Measurements from ENCODE around the gene F5. TPM values are rescaled to one million over a fixed set of nuclear protein-coding genes. Genes with fewer than 3 reads are reported as not detected.

F5 gene
- polyA plus RNA-seq, 3 donors = 6.5 to 14.5 (median 7.1) TPM

DNA sequence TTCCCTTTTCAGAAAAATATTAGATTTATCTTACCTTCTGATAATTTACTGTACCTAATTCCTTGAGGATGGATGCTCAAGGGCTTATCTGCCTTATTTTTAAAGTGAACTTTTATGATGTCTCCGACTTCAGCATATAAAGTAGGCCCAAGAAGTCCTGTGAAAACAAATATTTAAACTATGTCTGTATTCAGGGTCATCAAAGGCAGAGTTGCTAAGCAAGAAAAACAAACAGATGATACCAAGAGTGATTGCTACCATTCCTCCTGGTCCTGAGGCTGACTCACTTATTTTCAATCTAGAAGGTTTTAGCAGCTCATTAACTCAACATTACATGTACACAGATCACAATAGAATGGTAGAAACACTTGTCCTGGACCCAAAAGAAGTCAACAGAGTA is 14.1 kb downstream of the F5 start:
- H3K27me3 ChIP-seq (ENCODE audit: control insufficient read depth in 2 of 2, insufficient read depth in 2 of 2, low read length in 2 of 2) = no peaks in the 10 kb centered on the region
- peaks cover 0 to 8% (median 3%) of the 10 kb centered on the region in 3 donors for H3K27me3 Mint-ChIP-seq (ENCODE audit: low read depth in 3 of 3)
- peaks cover 28 to 80% of the 10 kb centered on the region in 2 donors for H3K36me3 ChIP-seq (replicated peaks in 1 of 2; ENCODE audit: control insufficient read depth in 1 of 2, insufficient read depth in 2 of 2, low read length in 2 of 2)
- no peaks in the 10 kb centered on the region for H3K79me2 ChIP-seq (ENCODE audit: insufficient read depth, low read length)
- no peaks in the 10 kb centered on the region for H3K4me1 ChIP-seq (ENCODE audit: control insufficient read depth in 1 of 2, insufficient read depth in 2 of 2, low read length in 2 of 2)
- H3K9me3 ChIP-seq (replicated peaks in 1 of 2; ENCODE audit: control insufficient read depth in 1 of 2, insufficient read depth in 1 of 2, low read length in 2 of 2) = no peaks in the 10 kb centered on the region
- peaks cover 59 to 64% of the 10 kb centered on the region in 2 donors for H3K36me3 Mint-ChIP-seq
- H3K9ac ChIP-seq (ENCODE audit: insufficient read depth, low read length, poor library complexity, severe bottlenecking) = no peak overlapping the region
- intact Hi-C loops (cut with micrococcal nuclease) = no loop called here
- TF ChIP-seq, protein P1, sequence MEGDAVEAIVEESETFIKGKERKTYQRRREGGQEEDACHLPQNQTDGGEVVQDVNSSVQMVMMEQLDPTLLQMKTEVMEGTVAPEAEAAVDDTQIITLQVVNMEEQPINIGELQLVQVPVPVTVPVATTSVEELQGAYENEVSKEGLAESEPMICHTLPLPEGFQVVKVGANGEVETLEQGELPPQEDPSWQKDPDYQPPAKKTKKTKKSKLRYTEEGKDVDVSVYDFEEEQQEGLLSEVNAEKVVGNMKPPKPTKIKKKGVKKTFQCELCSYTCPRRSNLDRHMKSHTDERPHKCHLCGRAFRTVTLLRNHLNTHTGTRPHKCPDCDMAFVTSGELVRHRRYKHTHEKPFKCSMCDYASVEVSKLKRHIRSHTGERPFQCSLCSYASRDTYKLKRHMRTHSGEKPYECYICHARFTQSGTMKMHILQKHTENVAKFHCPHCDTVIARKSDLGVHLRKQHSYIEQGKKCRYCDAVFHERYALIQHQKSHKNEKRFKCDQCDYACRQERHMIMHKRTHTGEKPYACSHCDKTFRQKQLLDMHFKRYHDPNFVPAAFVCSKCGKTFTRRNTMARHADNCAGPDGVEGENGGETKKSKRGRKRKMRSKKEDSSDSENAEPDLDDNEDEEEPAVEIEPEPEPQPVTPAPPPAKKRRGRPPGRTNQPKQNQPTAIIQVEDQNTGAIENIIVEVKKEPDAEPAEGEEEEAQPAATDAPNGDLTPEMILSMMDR (IDR thresholded peaks at IDR 0.05) = no peak
- H3K4me3 Mint-ChIP-seq = no peak overlapping the region
- no peaks in the 10 kb centered on the region for H3K4me1 Mint-ChIP-seq
- DNase-seq = no peak
- H3K4me3 ChIP-seq (replicated peaks in 1 of 3; ENCODE audit: low read depth in 2 of 3, low read length in 3 of 3) = no peak overlapping the region
- H2AFZ ChIP-seq (ENCODE audit: insufficient read depth, low read depth, low read length, poor library complexity, severe bottlenecking) = no peak overlapping the region
- no peak overlapping the region for H3K27ac ChIP-seq (ENCODE audit: low read depth in 1 of 2, low read length in 2 of 2)
- H3K9me3 Mint-ChIP-seq = peaks cover 0 to 2% (median 0%) of the 10 kb centered on the region in 7 donors
- WGBS (ENCODE audit: insufficient coverage) = no CpG with 5 or more reads among the region's 1 CpG
- peaks cover 4% of the 10 kb centered on the region for H4K20me1 ChIP-seq (ENCODE audit: insufficient read depth, low read length)
- no peak overlapping the region for H3K4me2 ChIP-seq (replicated peaks; ENCODE audit: extremely low read depth, low read length, poor library complexity, severe bottlenecking)
- no peak overlapping the region for H3K27ac Mint-ChIP-seq

DNA sequence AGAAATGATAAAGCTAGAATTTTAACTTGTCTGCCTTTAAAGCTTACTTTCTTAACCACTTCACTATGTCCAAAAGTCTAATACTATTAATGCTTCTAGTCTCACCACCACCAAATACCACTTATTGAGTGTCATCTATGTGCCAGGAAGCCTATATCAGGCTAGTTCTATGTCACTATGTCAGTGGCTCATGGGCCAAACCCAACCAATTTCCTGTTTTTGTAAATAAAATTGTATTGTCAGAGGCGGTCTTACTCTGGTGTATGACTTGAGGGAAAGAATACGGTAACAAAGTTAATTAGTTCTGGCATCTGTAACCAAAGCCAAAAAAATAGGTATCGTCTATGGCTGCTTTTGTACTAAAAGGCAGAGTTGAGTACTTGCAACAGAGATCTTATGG is 14.8 kb downstream of the F5 start:
- no peak overlapping the region for H3K4me2 ChIP-seq (replicated peaks; ENCODE audit: extremely low read depth, low read length, poor library complexity, severe bottlenecking)
- Mint-ChIP-seq H3K9me3 (peaks cover 0 to 2% (median 0%) of the 10 kb centered on the region in 7 donors), H3K27ac (no peak overlapping the region), H3K36me3 (peaks cover 59 to 65% of the 10 kb centered on the region in 2 donors), H3K4me1 (no peaks in the 10 kb centered on the region), H3K4me3 (no peak overlapping the region), H3K27me3 (ENCODE audit: low read depth in 3 of 3) (peaks cover 0 to 7% (median 3%) of the 10 kb centered on the region in 3 donors)
- TF ChIP-seq, protein P1 (IDR thresholded peaks at IDR 0.05) = no peak
- no peak for DNase-seq
- no peaks in the 10 kb centered on the region for H3K9me3 ChIP-seq (replicated peaks in 1 of 2; ENCODE audit: control insufficient read depth in 1 of 2, insufficient read depth in 1 of 2, low read length in 2 of 2)
- no peak overlapping the region for H3K27ac ChIP-seq (ENCODE audit: low read depth in 1 of 2, low read length in 2 of 2)
- no peak overlapping the region for H2AFZ ChIP-seq (ENCODE audit: insufficient read depth, low read depth, low read length, poor library complexity, severe bottlenecking)
- H3K4me1 ChIP-seq (ENCODE audit: control insufficient read depth in 1 of 2, insufficient read depth in 2 of 2, low read length in 2 of 2) = no peaks in the 10 kb centered on the region
- no peak overlapping the region for H3K4me3 ChIP-seq (replicated peaks in 1 of 3; ENCODE audit: low read depth in 2 of 3, low read length in 3 of 3)
- 93% methylated on average over 2 of the region's 3 CpGs for WGBS (ENCODE audit: insufficient coverage)
- H4K20me1 ChIP-seq (ENCODE audit: insufficient read depth, low read length) = peaks cover 4% of the 10 kb centered on the region
- H3K9ac ChIP-seq (ENCODE audit: insufficient read depth, low read length, poor library complexity, severe bottlenecking) = no peak overlapping the region
- intact Hi-C loops (cut with micrococcal nuclease) = no loop called here
- H3K36me3 ChIP-seq (replicated peaks in 1 of 2; ENCODE audit: control insufficient read depth in 1 of 2, insufficient read depth in 2 of 2, low read length in 2 of 2) = peaks cover 33 to 82% of the 10 kb centered on the region in 2 donors
- no peaks in the 10 kb centered on the region for H3K79me2 ChIP-seq (ENCODE audit: insufficient read depth, low read length)
- no peaks in the 10 kb centered on the region for H3K27me3 ChIP-seq (ENCODE audit: control insufficient read depth in 2 of 2, insufficient read depth in 2 of 2, low read length in 2 of 2)

Measured in CD14-positive monocyte (primary cell).